Glutamatergic neuron (in vitro differentiated cells): ENCODE data around the gene LINGO3. TPM values are rescaled to one million over a fixed set of nuclear protein-coding genes. Genes with fewer than 3 reads are reported as not detected.

Experiments used
- DNase-seq: peaks from one replicate; pipeline ENCODE4 v3.0.0; 2022
- H3K27ac Mint-ChIP-seq: one replicate; pipeline ENCODE4 v1.8.0; 2020; ENCODE audit warnings: mild to moderate bottlenecking, mixed read lengths, inconsistent platforms; ENCODE audit not compliant: unreplicated experiment
- H3K27me3 Mint-ChIP-seq: one replicate; pipeline ENCODE4 v1.8.0; 2020; ENCODE audit warnings: mild to moderate bottlenecking, moderate library complexity, mixed read lengths, inconsistent platforms; ENCODE audit not compliant: unreplicated experiment
- H3K36me3 Mint-ChIP-seq: one replicate; pipeline ENCODE4 v1.8.0; 2020; ENCODE audit warnings: mild to moderate bottlenecking, mixed read lengths, inconsistent platforms; ENCODE audit not compliant: unreplicated experiment
- H3K4me1 Mint-ChIP-seq: one replicate; pipeline ENCODE4 v1.8.0; 2020; ENCODE audit warnings: mild to moderate bottlenecking, low read depth, mixed read lengths, inconsistent platforms; ENCODE audit not compliant: unreplicated experiment
- H3K4me3 Mint-ChIP-seq: one replicate; pipeline ENCODE4 v1.8.0; 2020; ENCODE audit warnings: mild to moderate bottlenecking, mixed read lengths, inconsistent platforms; ENCODE audit not compliant: unreplicated experiment
- H3K9me3 Mint-ChIP-seq: one replicate; pipeline ENCODE4 v1.8.0; 2020; ENCODE audit warnings: mild to moderate bottlenecking, moderate library complexity, mixed read lengths, inconsistent platforms; ENCODE audit not compliant: unreplicated experiment
- total RNA-seq: library from RNA; stranded (reverse); fragmentation: NEBNext Ultra II Directional; extraction: Animal tissue kit (Norgen Biotek cat#: 25700); gene quantifications from one replicate; pipeline ENCODE4 v1.2.1, GENCODE V29; 2021; ENCODE audit not compliant: unreplicated experiment
- TF ChIP-seq, protein P1 (sequence below): fragments of 200-600 bp; sonication (generic); IDR thresholded peaks from one replicate; pipeline ENCODE4 v1.5.0; 2021; ENCODE audit not compliant: partially characterized antibody, unreplicated experiment

The LINGO3 gene
- total RNA-seq, 1 donor from 2014 or later = 0.25 TPM

GRCh38 chr19:2345794-2346663 lies 38.1 kb upstream of the LINGO3 start:
- Mint-ChIP-seq H3K4me1 (no peaks in the 10 kb centered on the region), H3K4me3 (no peak overlapping the region), H3K36me3 (no peaks in the 10 kb centered on the region), H3K27me3 (no peaks in the 10 kb centered on the region), H3K9me3 (no peaks in the 10 kb centered on the region), H3K27ac (peak overlapping the region; percentile 48)
- no peak for DNase-seq
- TF ChIP-seq, protein P1, sequence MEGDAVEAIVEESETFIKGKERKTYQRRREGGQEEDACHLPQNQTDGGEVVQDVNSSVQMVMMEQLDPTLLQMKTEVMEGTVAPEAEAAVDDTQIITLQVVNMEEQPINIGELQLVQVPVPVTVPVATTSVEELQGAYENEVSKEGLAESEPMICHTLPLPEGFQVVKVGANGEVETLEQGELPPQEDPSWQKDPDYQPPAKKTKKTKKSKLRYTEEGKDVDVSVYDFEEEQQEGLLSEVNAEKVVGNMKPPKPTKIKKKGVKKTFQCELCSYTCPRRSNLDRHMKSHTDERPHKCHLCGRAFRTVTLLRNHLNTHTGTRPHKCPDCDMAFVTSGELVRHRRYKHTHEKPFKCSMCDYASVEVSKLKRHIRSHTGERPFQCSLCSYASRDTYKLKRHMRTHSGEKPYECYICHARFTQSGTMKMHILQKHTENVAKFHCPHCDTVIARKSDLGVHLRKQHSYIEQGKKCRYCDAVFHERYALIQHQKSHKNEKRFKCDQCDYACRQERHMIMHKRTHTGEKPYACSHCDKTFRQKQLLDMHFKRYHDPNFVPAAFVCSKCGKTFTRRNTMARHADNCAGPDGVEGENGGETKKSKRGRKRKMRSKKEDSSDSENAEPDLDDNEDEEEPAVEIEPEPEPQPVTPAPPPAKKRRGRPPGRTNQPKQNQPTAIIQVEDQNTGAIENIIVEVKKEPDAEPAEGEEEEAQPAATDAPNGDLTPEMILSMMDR = no peak

- no peak overlapping the region for H3K27ac Mint-ChIP-seq
- TF ChIP-seq, protein P1 = no peak
- peak; percentile 7 for DNase-seq
- no peaks in the 10 kb centered on the region for H3K9me3 Mint-ChIP-seq
- H3K27me3 Mint-ChIP-seq = no peaks in the 10 kb centered on the region
- no peaks in the 10 kb centered on the region for H3K4me1 Mint-ChIP-seq
- no peak overlapping the region for H3K4me3 Mint-ChIP-seq
- no peaks in the 10 kb centered on the region for H3K36me3 Mint-ChIP-seq
Observed at GRCh38 chr19:2345076-2345475, 37.1 kb upstream of the LINGO3 start.

- no peak overlapping the region for H3K27ac Mint-ChIP-seq
Observed at GRCh38 chr19:2344381-2344870, 36.5 kb upstream of the LINGO3 start.

DNA sequence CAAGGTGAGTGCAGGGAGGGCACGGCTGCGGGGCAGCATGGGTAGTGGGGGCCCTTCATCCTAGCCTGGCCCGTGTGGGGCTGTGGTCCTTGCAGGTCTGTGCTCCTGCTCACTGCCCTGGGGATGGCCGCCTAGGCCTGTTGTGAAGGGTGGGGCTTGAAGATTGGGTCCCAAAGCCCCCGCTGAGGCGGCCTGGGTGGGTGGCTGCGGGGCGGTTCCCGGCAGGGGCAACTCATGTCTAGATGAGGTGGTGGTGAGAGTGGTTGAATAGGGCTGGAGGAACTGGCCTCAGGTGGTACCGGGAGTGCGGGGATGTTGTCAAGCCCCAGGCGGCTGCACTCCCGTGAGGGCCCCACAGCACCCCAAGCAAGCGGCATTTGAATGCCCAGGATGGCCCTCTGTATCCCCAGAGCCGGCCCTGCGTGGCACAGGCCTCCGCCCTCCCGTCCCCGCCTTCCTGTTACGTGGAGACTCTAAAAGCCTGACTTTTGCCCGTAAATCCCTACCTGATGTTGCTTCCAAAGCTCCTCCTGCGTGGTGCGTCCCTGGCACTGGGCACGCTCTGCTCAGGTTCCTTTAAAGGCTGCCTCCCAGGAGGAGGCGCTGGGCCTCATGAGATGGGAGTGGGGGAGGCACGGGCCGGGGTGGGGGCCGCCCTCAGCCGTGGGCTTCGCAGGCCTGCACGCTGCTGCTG lies 35.5 kb upstream of the LINGO3 start:
- peak; percentile 15 for DNase-seq

More at GRCh38 chr19:2344381-2344870, 36.5 kb upstream of the LINGO3 start:
- H3K9me3 Mint-ChIP-seq = no peaks in the 10 kb centered on the region
- H3K4me3 Mint-ChIP-seq = no peak overlapping the region
- no peaks in the 10 kb centered on the region for H3K36me3 Mint-ChIP-seq
- DNase-seq = peak; percentile 15
- no peaks in the 10 kb centered on the region for H3K27me3 Mint-ChIP-seq
- TF ChIP-seq, protein P1 = no peak
- no peaks in the 10 kb centered on the region for H3K4me1 Mint-ChIP-seq

More for the DNA sequence above, 35.5 kb upstream of the LINGO3 start:
- H3K27me3 Mint-ChIP-seq = no peaks in the 10 kb centered on the region
- H3K4me1 Mint-ChIP-seq = no peaks in the 10 kb centered on the region
- H3K9me3 Mint-ChIP-seq = peaks cover 2% of the 10 kb centered on the region
- H3K4me3 Mint-ChIP-seq = no peak overlapping the region
- no peaks in the 10 kb centered on the region for H3K36me3 Mint-ChIP-seq
- no peak overlapping the region for H3K27ac Mint-ChIP-seq
- TF ChIP-seq, protein P1 = no peak
